K562 (cell line): ENCODE measurements around the gene TTL. TPM values are rescaled to one million over a fixed set of nuclear protein-coding genes. Genes with fewer than 3 reads are reported as not detected.

ENCODE experiments used
- CXXC5 ChIP-seq: fragments of 250-450 bp; sonication (Bioruptor Pico); IDR thresholded peaks from 2 replicates; pipeline ENCODE4 v1.8.0; 2022; ENCODE audit warnings: inconsistent platforms, mild to moderate bottlenecking, moderate library complexity
- FOXA3 ChIP-seq, 2 experiments: fragments of 450-650 bp in 1 of 2; sonication (generic) in 1 of 2; formaldehyde crosslinking; IDR thresholded peaks in 1 of 2; conservative IDR thresholded peaks in 1 of 2; 2 replicates each; pipeline versions ENCODE4 v1.4.0 to v1.8.0; 2020 to 2022; ENCODE audit warnings: mild to moderate bottlenecking in 2 of 2, missing genetic modification reagents in 1 of 2
- GABPB2 ChIP-seq: fragments of 250-450 bp; sonication (Bioruptor Pico); conservative IDR thresholded peaks from 2 replicates; pipeline ENCODE4 v1.5.1; 2021; ENCODE audit warnings: mild to moderate bottlenecking
- GTF2F1 ChIP-seq: IDR thresholded peaks from 2 replicates; pipeline ENCODE4 v1.6.1; 2011; ENCODE audit warnings: low read depth, low read length, improper control_type of control experiment
- MEF2A ChIP-seq: IDR thresholded peaks from 2 replicates; pipeline ENCODE4 v1.6.1; 2011; ENCODE audit warnings: low read depth, mild to moderate bottlenecking, low read length, moderate library complexity; ENCODE audit not compliant: control insufficient read depth
- MLX ChIP-seq, 2 experiments: fragments of 450-650 bp in 1 of 2; sonication (generic) in 1 of 2; formaldehyde crosslinking; conservative IDR thresholded peaks; 2 replicates each; pipeline versions ENCODE4 v1.4.0 to v1.8.1; 2020 to 2022; ENCODE audit warnings: mild to moderate bottlenecking in 1 of 2, missing genetic modification reagents in 1 of 2
- NCOA6 ChIP-seq: fragments of 450-650 bp; IDR thresholded peaks from 2 replicates; pipeline ENCODE4 v1.6.1; 2017; ENCODE audit warnings: mild to moderate bottlenecking
- NFIX ChIP-seq: fragments of 250-450 bp; sonication (Bioruptor Pico); IDR thresholded peaks from 2 replicates; pipeline ENCODE4 v1.4.0; 2020; ENCODE audit warnings: low read depth, mild to moderate bottlenecking, moderate library complexity
- NUFIP1 ChIP-seq: fragments of 450-650 bp; IDR thresholded peaks from 2 replicates; pipeline ENCODE4 v1.6.1; 2018; ENCODE audit not compliant: partially characterized antibody
- PHF21A ChIP-seq: fragments of 450-650 bp; IDR thresholded peaks from 2 replicates; pipeline ENCODE4 v1.6.1; 2017; ENCODE audit warnings: low read depth, borderline replicate concordance
- RFX7 ChIP-seq: fragments of 250-450 bp; sonication (Bioruptor Pico); IDR thresholded peaks from 2 replicates; pipeline ENCODE4 v1.5.1; 2021; ENCODE audit warnings: mild to moderate bottlenecking
- SAFB ChIP-seq: fragments of 200-400 bp; formaldehyde crosslinking; IDR thresholded peaks from 2 replicates; pipeline ENCODE4 v1.6.1; 2017; ENCODE audit warnings: low read depth, low read length, borderline replicate concordance
- SRSF7 ChIP-seq: fragments of 200-400 bp; formaldehyde crosslinking; optimal IDR thresholded peaks from 2 replicates; pipeline ENCODE3; 2017; ENCODE audit warnings: mild to moderate bottlenecking, low read depth, low read length
- TEAD4 ChIP-seq, 2 experiments: sonication (generic) in 1 of 2; formaldehyde crosslinking in 1 of 2; IDR thresholded peaks; 2 replicates each; pipeline versions ENCODE4 v1.6.1 to v1.8.0; 2012 to 2022; ENCODE audit warnings: borderline replicate concordance in 1 of 2, inconsistent platforms in 1 of 2, low read length in 1 of 2, mild to moderate bottlenecking in 1 of 2, missing genetic modification reagents in 1 of 2
- ZKSCAN3 ChIP-seq: fragments of 250-450 bp; sonication (Bioruptor Pico); IDR thresholded peaks from 2 replicates; pipeline ENCODE4 v1.4.0; 2020
- ZNF184 ChIP-seq: sonication (generic); formaldehyde crosslinking; IDR thresholded peaks from 2 replicates; pipeline ENCODE4 v1.5.0; 2020; ENCODE audit warnings: missing genetic modification reagents
- ZNF253 ChIP-seq: fragments of 250-450 bp; sonication (Bioruptor Pico); conservative IDR thresholded peaks from 2 replicates; pipeline ENCODE4 v1.6.1; 2021; ENCODE audit warnings: mild to moderate bottlenecking
- ZNF584 ChIP-seq: fragments of 200-800 bp; sonication (Bioruptor generic); IDR thresholded peaks from 2 replicates; pipeline ENCODE4 v1.6.1; 2016; ENCODE audit warnings: low read depth, mild to moderate bottlenecking, missing genetic modification characterization, missing compliant biosample characterization
- ZNF586 ChIP-seq: fragments of 450-650 bp; formaldehyde crosslinking; conservative IDR thresholded peaks from 2 replicates; pipeline ENCODE4 v1.4.0; 2020; ENCODE audit warnings: mild to moderate bottlenecking, moderate library complexity
- ZNF589 ChIP-seq: fragments of 200-800 bp; sonication (Bioruptor generic); IDR thresholded peaks from 2 replicates; pipeline ENCODE4 v1.6.1; 2016; ENCODE audit warnings: low read depth, missing genetic modification characterization, missing compliant biosample characterization
- polyA plus RNA-seq, 8 experiments: library from polyadenylated mRNA; depleted of rRNA in 4 of 8; stranded (reverse) in 5 of 8; unstranded in 3 of 8; fragments of >200 nt; fragmentation: Nextera tagmentation in 2 of 8; fragmentation: Illumina TruSeq in 1 of 8; extraction: Ambion mirVana in 2 of 8; extraction: Trizol in 1 of 8; gene quantifications; 2 replicates each; pipeline versions ENCODE4 v1.2.1 to v1.2.3, GENCODE V29; 2011 to 2014; ENCODE audit warnings: inconsistent platforms in 1 of 8, missing spikeins in 1 of 8
- total RNA-seq, 7 experiments: library from RNA; depleted of rRNA in 6 of 7; stranded (reverse); fragments of >200 nt in 6 of 7; fragmentation: Illumina TruSeq in 2 of 7; extraction: Trizol in 2 of 7; gene quantifications; 2 replicates each; pipeline versions ENCODE4 v1.2.1 to v1.2.3, GENCODE V29; 2011 to 2021; ENCODE audit warnings: low replicate concordance in 1 of 7
- TF ChIP-seq, protein P1 (sequence below): fragments of 450-650 bp; conservative IDR thresholded peaks from 2 replicates; pipeline ENCODE4 v1.6.1; 2016; ENCODE audit warnings: missing genetic modification characterization, low read depth, mild to moderate bottlenecking, control low read depth, missing compliant biosample characterization
- TF ChIP-seq, protein P2 (sequence below): sonication (generic); formaldehyde crosslinking; IDR thresholded peaks from 2 replicates; pipeline ENCODE4 v1.8.0; 2022; ENCODE audit warnings: missing genetic modification reagents, mild to moderate bottlenecking, borderline replicate concordance
- TF ChIP-seq, protein P3 (sequence below): fragments of 450-650 bp; IDR thresholded peaks from 2 replicates; pipeline ENCODE4 v1.6.1; 2016; ENCODE audit warnings: low read depth, mild to moderate bottlenecking, moderate library complexity

The TTL gene
- total and polyA plus RNA-seq, 9 of the 15 experiments (the other 6 are each of a cell fraction or from before 2014, with no cell fraction given): 9.4 to 54.4 (median 34.9) TPM

DNA sequence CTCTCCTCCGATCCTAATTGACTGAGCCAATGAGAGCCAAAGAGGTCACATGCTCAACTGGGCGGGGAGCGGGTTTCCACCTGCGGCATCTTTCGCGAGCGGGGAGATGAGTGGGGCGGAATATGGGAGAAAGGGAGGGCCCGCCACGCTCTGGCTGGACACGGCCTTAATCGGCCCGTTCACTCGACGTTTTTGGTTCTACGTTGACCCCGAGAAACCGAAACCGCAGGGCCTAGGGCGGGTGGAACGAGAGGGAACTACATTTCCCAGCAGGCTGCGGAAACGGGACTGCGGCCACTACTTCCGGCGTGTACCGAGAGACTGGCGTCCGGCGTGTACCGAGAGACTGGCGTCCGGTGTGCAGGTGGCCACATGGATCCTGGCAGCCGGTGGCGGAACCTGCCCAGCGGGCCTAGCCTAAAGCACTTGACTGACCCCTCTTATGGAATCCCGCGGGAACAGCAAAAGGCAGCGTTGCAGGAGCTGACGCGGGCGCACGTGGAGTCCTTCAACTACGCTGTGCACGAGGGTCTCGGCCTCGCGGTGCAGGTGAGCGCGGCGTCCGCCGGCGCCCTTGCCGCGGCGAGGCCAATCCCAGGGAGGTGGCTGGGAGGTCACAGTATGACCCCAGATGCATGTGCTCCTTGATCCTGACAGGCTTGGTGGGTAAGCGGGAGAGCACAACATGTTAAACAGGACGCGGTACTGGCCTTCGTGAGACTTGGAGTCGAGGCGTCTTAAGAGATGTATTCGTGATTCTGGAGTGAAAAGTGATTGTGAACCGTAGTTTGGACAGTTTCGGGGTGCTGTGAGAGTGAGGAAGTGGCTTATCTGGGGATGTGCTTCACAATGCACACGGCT, 60.4 kb downstream of the TTL start, which contains the start of gene POLR1B (continued):
- TF ChIP-seq, protein P1, sequence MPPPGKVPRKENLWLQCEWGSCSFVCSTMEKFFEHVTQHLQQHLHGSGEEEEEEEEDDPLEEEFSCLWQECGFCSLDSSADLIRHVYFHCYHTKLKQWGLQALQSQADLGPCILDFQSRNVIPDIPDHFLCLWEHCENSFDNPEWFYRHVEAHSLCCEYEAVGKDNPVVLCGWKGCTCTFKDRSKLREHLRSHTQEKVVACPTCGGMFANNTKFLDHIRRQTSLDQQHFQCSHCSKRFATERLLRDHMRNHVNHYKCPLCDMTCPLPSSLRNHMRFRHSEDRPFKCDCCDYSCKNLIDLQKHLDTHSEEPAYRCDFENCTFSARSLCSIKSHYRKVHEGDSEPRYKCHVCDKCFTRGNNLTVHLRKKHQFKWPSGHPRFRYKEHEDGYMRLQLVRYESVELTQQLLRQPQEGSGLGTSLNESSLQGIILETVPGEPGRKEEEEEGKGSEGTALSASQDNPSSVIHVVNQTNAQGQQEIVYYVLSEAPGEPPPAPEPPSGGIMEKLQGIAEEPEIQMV: peak; percentile 71
- TF ChIP-seq NFIX (CRISPR knock-in tag): no peak
- no peak for TF ChIP-seq PHF21A
- TF ChIP-seq ZNF184: no peak
- TF ChIP-seq MEF2A: no peak
- no peak for TF ChIP-seq ZKSCAN3 (CRISPR knock-in tag)
- no peak for TF ChIP-seq GABPB2 (CRISPR knock-in tag)
- TF ChIP-seq, protein P2, sequence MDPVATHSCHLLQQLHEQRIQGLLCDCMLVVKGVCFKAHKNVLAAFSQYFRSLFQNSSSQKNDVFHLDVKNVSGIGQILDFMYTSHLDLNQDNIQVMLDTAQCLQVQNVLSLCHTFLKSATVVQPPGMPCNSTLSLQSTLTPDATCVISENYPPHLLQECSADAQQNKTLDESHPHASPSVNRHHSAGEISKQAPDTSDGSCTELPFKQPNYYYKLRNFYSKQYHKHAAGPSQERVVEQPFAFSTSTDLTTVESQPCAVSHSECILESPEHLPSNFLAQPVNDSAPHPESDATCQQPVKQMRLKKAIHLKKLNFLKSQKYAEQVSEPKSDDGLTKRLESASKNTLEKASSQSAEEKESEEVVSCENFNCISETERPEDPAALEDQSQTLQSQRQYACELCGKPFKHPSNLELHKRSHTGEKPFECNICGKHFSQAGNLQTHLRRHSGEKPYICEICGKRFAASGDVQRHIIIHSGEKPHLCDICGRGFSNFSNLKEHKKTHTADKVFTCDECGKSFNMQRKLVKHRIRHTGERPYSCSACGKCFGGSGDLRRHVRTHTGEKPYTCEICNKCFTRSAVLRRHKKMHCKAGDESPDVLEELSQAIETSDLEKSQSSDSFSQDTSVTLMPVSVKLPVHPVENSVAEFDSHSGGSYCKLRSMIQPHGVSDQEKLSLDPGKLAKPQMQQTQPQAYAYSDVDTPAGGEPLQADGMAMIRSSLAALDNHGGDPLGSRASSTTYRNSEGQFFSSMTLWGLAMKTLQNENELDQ (CRISPR knock-in tag): no peak
- no peak for TF ChIP-seq NUFIP1
- no peak; the same call in 1 of the 2 replicates for TF ChIP-seq TEAD4 (IDR thresholded peaks at IDR 0.05; ENCODE audit: low read length)
- 0 out of 2 replicates have a peak, but pooled peaks have one; percentile 60 for TF ChIP-seq TEAD4 (CRISPR knock-in tag; IDR thresholded peaks at IDR 0.05; ENCODE audit: borderline replicate concordance)
- no peak for TF ChIP-seq NCOA6
- no peak for TF ChIP-seq GTF2F1
- no peak for TF ChIP-seq ZNF586
- TF ChIP-seq CXXC5: peak; percentile 84
- TF ChIP-seq SRSF7: no peak
- peak; percentile 64; the same call in 1 of the 2 replicates for TF ChIP-seq SAFB
- TF ChIP-seq FOXA3 (CRISPR knock-in tag; conservative IDR thresholded peaks at IDR 0.05 in 1 of 2, IDR thresholded peaks at IDR 0.05 in 1 of 2): no peak; a peak in 1 of 4 replicates
- TF ChIP-seq ZNF589: no peak
- TF ChIP-seq MLX (CRISPR knock-in tag; conservative IDR thresholded peaks at IDR 0.05): peak in 1 of 2 experiments; percentile 91; a peak in 2 of 4 replicates
- TF ChIP-seq, protein P3, sequence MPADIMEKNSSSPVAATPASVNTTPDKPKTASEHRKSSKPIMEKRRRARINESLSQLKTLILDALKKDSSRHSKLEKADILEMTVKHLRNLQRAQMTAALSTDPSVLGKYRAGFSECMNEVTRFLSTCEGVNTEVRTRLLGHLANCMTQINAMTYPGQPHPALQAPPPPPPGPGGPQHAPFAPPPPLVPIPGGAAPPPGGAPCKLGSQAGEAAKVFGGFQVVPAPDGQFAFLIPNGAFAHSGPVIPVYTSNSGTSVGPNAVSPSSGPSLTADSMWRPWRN: no peak
- no peak for TF ChIP-seq RFX7 (CRISPR knock-in tag)
- no peak for TF ChIP-seq ZNF253 (CRISPR knock-in tag)
- TF ChIP-seq ZNF584: no peak
